Esophagus squamous epithelium (tissue), 5 donors: ENCODE results near the gene BICRA. TPM values are rescaled to one million over a fixed set of nuclear protein-coding genes. Genes with fewer than 3 reads are reported as not detected.

Source experiments
- DNase-seq: peaks from one replicate; lab custom pipeline; 2025; lab: John Stamatoyannopoulos, UW
- H3K27ac ChIP-seq, 4 donors: fragments of 200-600 bp; sonication (generic); one replicate each; pipeline ENCODE4 v1.5.1; 2016 to 2019; ENCODE audit warnings: mild to moderate bottlenecking in 1 of 4
- H3K27me3 ChIP-seq, 4 donors: fragments of 200-600 bp; sonication (generic); 1 replicate in 3 of 4; 2 replicates in 1 of 4; pipeline versions ENCODE4 v1.5.1 to v1.6.0; 2017 to 2021; ENCODE audit warnings: antibody characterized with exemption in 1 of 4
- H3K36me3 ChIP-seq, 3 donors: fragments of 200-600 bp; sonication (generic); one replicate each; pipeline ENCODE4 v1.5.1; 2016 to 2019
- H3K4me1 ChIP-seq, 3 donors: fragments of 200-600 bp; sonication (generic); one replicate each; pipeline ENCODE4 v1.5.1; 2017 to 2019
- H3K4me3 ChIP-seq, 4 donors: fragments of 200-600 bp; sonication (generic); 1 replicate in 3 of 4; 2 replicates in 1 of 4; pipeline ENCODE4 v1.5.1; 2016 to 2019; ENCODE audit warnings: mild to moderate bottlenecking in 2 of 4, moderate library complexity in 1 of 4
- H3K9me3 ChIP-seq, 3 donors: fragments of 200-600 bp; sonication (generic); one replicate each; pipeline ENCODE4 v1.5.1; 2016 to 2019
- CTCF ChIP-seq, 6 experiments: fragments of 450-650 bp in 4 of 6; fragments of 200-600 bp in 2 of 6; sonication (generic) in 2 of 6; IDR thresholded peaks; one replicate each; pipeline ENCODE4 v1.5.1; 2016 to 2019; ENCODE audit warnings: antibody characterized with exemption in 6 of 6, mild to moderate bottlenecking in 4 of 6, moderate library complexity in 4 of 6
- POLR2A ChIP-seq, 4 donors: fragments of 450-650 bp; IDR thresholded peaks; one replicate each; pipeline ENCODE4 v1.6.1; 2017; ENCODE audit warnings: antibody characterized with exemption in 4 of 4, mild to moderate bottlenecking in 4 of 4, moderate library complexity in 3 of 4
- WGBS, 2 donors: methylation state at CpG; one replicate each; pipeline ENCODE4 v1.1.5; 2018; 5-methylcytosine and 5-hydroxymethylcytosine counted together
- intact Hi-C: fragments of 100-400 bp; cut with DNase I; formaldehyde crosslinking; loops from one replicate; pipeline ENCODE4 v1.15.0; 2022
- total RNA-seq, 4 donors: library from RNA; depleted of rRNA; stranded (reverse); fragments of >200 nt; gene quantifications; one replicate each; pipeline ENCODE4 v1.1.0, GENCODE V29; 2016
- donor health status: DM: yes; HTN: yes; CAD: no.

BICRA gene
- total RNA-seq, 4 donors from 2014 or later: 1.1 to 17.5 (median 7.0) TPM

GRCh38 chr19:47609906-47610894, 1.3 kb downstream of the BICRA start:
- peaks cover 15 to 57% (median 30%) of the 10 kb centered on the region in 3 donors for H3K4me1 ChIP-seq
- WGBS, 2 donors: 0% methylated on average over 7 to 34 of the region's 50 CpGs
- no peaks in the 10 kb centered on the region for H3K9me3 ChIP-seq
- H3K27ac ChIP-seq: peak overlapping the region; percentile 91 to 100 (median 96)
- intact Hi-C loops: no loop called here
- no peak for DNase-seq
- no peaks in the 10 kb centered on the region for H3K27me3 ChIP-seq
- TF ChIP-seq CTCF (IDR thresholded peaks at IDR 0.05) (peak in 1 of 6 experiments; percentile 8), POLR2A (IDR thresholded peaks at IDR 0.05) (peak in 1 of 4 donors; percentile 49)
- peak overlapping the region; percentile 69 to 97 (median 82) for H3K4me3 ChIP-seq
- peaks cover 0 to 19% (median 0%) of the 10 kb centered on the region in 3 donors for H3K36me3 ChIP-seq

- Histone ChIP-seq H3K4me1 (peaks cover 15 to 65% (median 32%) of the 10 kb centered on the region in 3 donors), H3K9me3 (no peaks in the 10 kb centered on the region), H3K27me3 (no peaks in the 10 kb centered on the region), H3K4me3 (peak overlapping the region in 3 of 4 donors; percentile 70 to 97 (median 95)), H3K27ac (peak overlapping the region; percentile 91 to 100 (median 96)), H3K36me3 (peaks cover 0 to 25% (median 0%) of the 10 kb centered on the region in 3 donors)
- intact Hi-C loops: no loop called here
- TF ChIP-seq POLR2A (IDR thresholded peaks at IDR 0.05) (no peak), CTCF (IDR thresholded peaks at IDR 0.05) (no peak)
- WGBS, 2 donors: 40 to 42% methylated on average over 7 of the region's 7 CpGs
- DNase-seq: no peak
These were observed 2.0 kb downstream of the BICRA start for GRCh38 chr19:47610902-47611301.

- Histone ChIP-seq H3K4me3 (peak overlapping the region in 1 of 4 donors; percentile 18), H3K27me3 (no peaks in the 10 kb centered on the region), H3K4me1 (peaks cover 15 to 67% (median 30%) of the 10 kb centered on the region in 3 donors), H3K27ac (peak overlapping the region; percentile 61 to 100 (median 82)), H3K36me3 (peaks cover 0 to 25% (median 0%) of the 10 kb centered on the region in 3 donors), H3K9me3 (no peaks in the 10 kb centered on the region)
- WGBS, 2 donors: 60 to 67% methylated on average over 11 of the region's 14 CpGs
- no peak for DNase-seq
- TF ChIP-seq CTCF (IDR thresholded peaks at IDR 0.05): no peak
- TF ChIP-seq POLR2A (IDR thresholded peaks at IDR 0.05): no peak
- intact Hi-C loops: no loop called here
These were observed 4.5 kb downstream of the BICRA start for GRCh38 chr19:47613165-47614020.

GRCh38 chr19:47614021-47614295, 5.0 kb downstream of the BICRA start:
- 44 to 46% methylated on average over 3 of the region's 3 CpGs for WGBS, 2 donors
- Histone ChIP-seq H3K27ac (peak overlapping the region in 3 of 4 donors; percentile 69 to 100 (median 95)), H3K4me1 (peaks cover 15 to 73% (median 30%) of the 10 kb centered on the region in 3 donors), H3K36me3 (peaks cover 0 to 29% (median 0%) of the 10 kb centered on the region in 3 donors), H3K9me3 (no peaks in the 10 kb centered on the region), H3K4me3 (no peak overlapping the region), H3K27me3 (no peaks in the 10 kb centered on the region)
- TF ChIP-seq POLR2A (IDR thresholded peaks at IDR 0.05) (no peak), CTCF (IDR thresholded peaks at IDR 0.05) (no peak)
- no peak for DNase-seq
- intact Hi-C loops: no loop called here
